Hepatocyte (in vitro differentiated cells): ENCODE measurements around the gene TBC1D8. TPM values are rescaled to one million over a fixed set of nuclear protein-coding genes. Genes with fewer than 3 reads are reported as not detected.

Experiments used
- DNase-seq: peaks from one replicate; pipeline ENCODE4 v3.0.0-alpha.2; 2016; ENCODE audit warnings: low spot score
- H2AFZ ChIP-seq: fragments of 200-600 bp; sonication (generic); 2 replicates; pipeline ENCODE4 v1.6.0; 2016; ENCODE audit warnings: antibody characterized with exemption, mild to moderate bottlenecking
- H3K27ac ChIP-seq: fragments of 200-600 bp; sonication (generic); 2 replicates; pipeline ENCODE4 v1.5.1; 2016; ENCODE audit warnings: mild to moderate bottlenecking
- H3K27me3 ChIP-seq: fragments of 200-600 bp; sonication (generic); 2 replicates; pipeline ENCODE4 v1.6.1; 2016
- H3K36me3 ChIP-seq: fragments of 200-600 bp; sonication (generic); replicated peaks from 2 replicates; pipeline ENCODE4 v1.5.1; 2016; ENCODE audit warnings: low read depth; ENCODE audit not compliant: insufficient read depth
- H3K4me1 ChIP-seq: fragments of 200-600 bp; sonication (generic); 2 replicates; pipeline ENCODE4 v1.5.1; 2016; ENCODE audit warnings: mild to moderate bottlenecking, moderate library complexity; ENCODE audit not compliant: insufficient read depth
- H3K4me2 ChIP-seq: fragments of 200-600 bp; sonication (generic); 2 replicates; pipeline ENCODE4 v1.6.0; 2016
- H3K4me3 ChIP-seq: fragments of 200-600 bp; sonication (generic); 2 replicates; pipeline ENCODE4 v1.5.1; 2016; ENCODE audit warnings: mild to moderate bottlenecking
- H3K79me2 ChIP-seq: fragments of 200-600 bp; sonication (generic); 2 replicates; pipeline ENCODE4 v1.6.0; 2017; ENCODE audit warnings: mild to moderate bottlenecking
- H3K9me2 ChIP-seq: fragments of 200-600 bp; sonication (generic); replicated peaks from 2 replicates; pipeline ENCODE4 v1.6.0; 2017; ENCODE audit warnings: mild to moderate bottlenecking; ENCODE audit not compliant: insufficient read depth
- H3K9me3 ChIP-seq: fragments of 200-600 bp; sonication (generic); 2 replicates; pipeline ENCODE4 v1.5.1; 2016; ENCODE audit warnings: low read depth, mild to moderate bottlenecking
- H4K20me1 ChIP-seq: fragments of 200-600 bp; sonication (generic); 2 replicates; pipeline ENCODE4 v1.6.0; 2016; ENCODE audit warnings: mild to moderate bottlenecking; ENCODE audit not compliant: insufficient read depth, poor library complexity, severe bottlenecking
- CTCF ChIP-seq: fragments of 200-600 bp; sonication (generic); IDR thresholded peaks from 2 replicates; pipeline ENCODE4 v1.5.1; 2016; ENCODE audit warnings: antibody characterized with exemption, mild to moderate bottlenecking; ENCODE audit not compliant: poor library complexity
- EZH2 ChIP-seq: fragments of 200-600 bp; sonication (generic); IDR thresholded peaks from 2 replicates; pipeline ENCODE4 v1.6.1; 2016; ENCODE audit warnings: antibody characterized with exemption, mild to moderate bottlenecking, borderline replicate concordance
- EZH2phosphoT487 ChIP-seq: fragments of 200-600 bp; sonication (generic); IDR thresholded peaks from one replicate; pipeline ENCODE4 v1.6.1; 2018; ENCODE audit warnings: antibody characterized with exemption, mild to moderate bottlenecking, low read depth, moderate library complexity; ENCODE audit not compliant: unreplicated experiment, severe bottlenecking
- WGBS: methylation state at CpG from one replicate; pipeline ENCODE4 v1.1.6; 2016; ENCODE audit warnings: low lambda C conversion rate; ENCODE audit errors: missing lambda C conversion rate; 5-methylcytosine and 5-hydroxymethylcytosine counted together
- polyA plus RNA-seq: library from polyadenylated mRNA; unstranded; fragments of >200 nt; fragmentation: Nextera tagmentation; extraction: Ambion mirVana; gene quantifications from 2 replicates; pipeline ENCODE4 v1.2.1, GENCODE V29; 2016
- total RNA-seq: library from RNA; depleted of rRNA; stranded (reverse); fragments of >200 nt; gene quantifications from 2 replicates; pipeline ENCODE4 v1.2.3, GENCODE V29; 2014

TBC1D8 gene
- total and polyA plus RNA-seq, 2 experiments from 2014 or later: 10.1 to 15.8 TPM

- Histone ChIP-seq H3K9me2 (no peaks in the 10 kb centered on the region), H3K4me2 (peak overlapping the region; percentile 92), H2AFZ (peak overlapping the region; percentile 61), H3K79me2 (peaks cover 38% of the 10 kb centered on the region), H3K27ac (peak overlapping the region; percentile 95), H3K36me3 (no peaks in the 10 kb centered on the region), H3K27me3 (no peaks in the 10 kb centered on the region), H3K4me1 (peaks cover 18% of the 10 kb centered on the region), H4K20me1 (peaks cover 31% of the 10 kb centered on the region), H3K4me3 (peak overlapping the region; percentile 85), H3K9me3 (no peaks in the 10 kb centered on the region)
- WGBS: 2% methylated on average over 26 of the region's 26 CpGs
- no peak for TF ChIP-seq EZH2phosphoT487
- no peak for TF ChIP-seq EZH2
- TF ChIP-seq CTCF: no peak
- DNase-seq: no peak
Observed at GRCh38 chr2:101002562-101003277, 148.5 kb downstream of the TBC1D8 start.

GRCh38 chr2:101001691-101002561 is 149.3 kb downstream of the TBC1D8 start, which contains the start of gene RPL31:
Gene RPL31, plus strand, starts transcription at chr2:101002289. Its CDS starts 413 bp downstream, at chr2:101002702.
- Histone ChIP-seq H2AFZ (peak within 1 kb of the TSS; percentile 93), H3K4me1 (peaks cover 18% of the 10 kb centered on the region), H3K4me2 (peak within 1 kb of the TSS; percentile 92), H3K4me3 (peak within 1 kb of the TSS; percentile 85), H3K36me3 (no peaks in the 10 kb centered on the region), H3K27ac (peak within 1 kb of the TSS; percentile 95), H3K79me2 (peaks cover 38% of the 10 kb centered on the region), H3K9me3 (no peaks in the 10 kb centered on the region), H3K9me2 (no peaks in the 10 kb centered on the region), H4K20me1 (peaks cover 27% of the 10 kb centered on the region), H3K27me3 (no peaks in the 10 kb centered on the region)
- WGBS: 5% methylated on average over 59 of the region's 59 CpGs
- DNase-seq: peak; percentile 99
- no peak for TF ChIP-seq EZH2
- TF ChIP-seq CTCF: no peak
- TF ChIP-seq EZH2phosphoT487: no peak

GRCh38 chr2:100999995-101000394 is 151.2 kb downstream of the TBC1D8 start:
- no peak overlapping the region for H3K27ac ChIP-seq

More at GRCh38 chr2:100999995-101000394, 151.2 kb downstream of the TBC1D8 start:
- Histone ChIP-seq H2AFZ (no peak overlapping the region), H3K4me1 (peaks cover 18% of the 10 kb centered on the region), H3K4me3 (no peak overlapping the region), H3K9me3 (no peaks in the 10 kb centered on the region), H3K79me2 (peaks cover 28% of the 10 kb centered on the region), H3K36me3 (no peaks in the 10 kb centered on the region), H3K27me3 (no peaks in the 10 kb centered on the region), H4K20me1 (peaks cover 20% of the 10 kb centered on the region), H3K4me2 (no peak overlapping the region), H3K9me2 (no peaks in the 10 kb centered on the region)
- WGBS: 68% methylated on average over 2 of the region's 2 CpGs
- no peak for TF ChIP-seq EZH2phosphoT487
- TF ChIP-seq EZH2: no peak
- no peak for TF ChIP-seq CTCF
- no peak for DNase-seq
